Astrocyte of the spinal cord (primary cell): ENCODE measurements around the gene SEPTIN8.

Experiments
- DNase-seq: peaks from one replicate; pipeline ENCODE4 v3.0.0; 2011; ENCODE audit warnings: low read depth, low spot score
- H3K4me3 ChIP-seq: 2 replicates; pipeline ENCODE4 v1.5.1; 2011; ENCODE audit warnings: low read depth, mild to moderate bottlenecking, low read length, moderate library complexity
- in situ Hi-C: cut with HindIII; loops from 2 replicates; pipeline ENCODE4 v1.10.0; 2017; ENCODE audit warnings: low sequenced_read_pairs
- TF ChIP-seq, protein P1 (sequence below): IDR thresholded peaks from 2 replicates; pipeline ENCODE4 v1.5.1; 2012; ENCODE audit warnings: low read depth, mild to moderate bottlenecking, low read length, inconsistent platforms

SEPTIN8 gene

DNA sequence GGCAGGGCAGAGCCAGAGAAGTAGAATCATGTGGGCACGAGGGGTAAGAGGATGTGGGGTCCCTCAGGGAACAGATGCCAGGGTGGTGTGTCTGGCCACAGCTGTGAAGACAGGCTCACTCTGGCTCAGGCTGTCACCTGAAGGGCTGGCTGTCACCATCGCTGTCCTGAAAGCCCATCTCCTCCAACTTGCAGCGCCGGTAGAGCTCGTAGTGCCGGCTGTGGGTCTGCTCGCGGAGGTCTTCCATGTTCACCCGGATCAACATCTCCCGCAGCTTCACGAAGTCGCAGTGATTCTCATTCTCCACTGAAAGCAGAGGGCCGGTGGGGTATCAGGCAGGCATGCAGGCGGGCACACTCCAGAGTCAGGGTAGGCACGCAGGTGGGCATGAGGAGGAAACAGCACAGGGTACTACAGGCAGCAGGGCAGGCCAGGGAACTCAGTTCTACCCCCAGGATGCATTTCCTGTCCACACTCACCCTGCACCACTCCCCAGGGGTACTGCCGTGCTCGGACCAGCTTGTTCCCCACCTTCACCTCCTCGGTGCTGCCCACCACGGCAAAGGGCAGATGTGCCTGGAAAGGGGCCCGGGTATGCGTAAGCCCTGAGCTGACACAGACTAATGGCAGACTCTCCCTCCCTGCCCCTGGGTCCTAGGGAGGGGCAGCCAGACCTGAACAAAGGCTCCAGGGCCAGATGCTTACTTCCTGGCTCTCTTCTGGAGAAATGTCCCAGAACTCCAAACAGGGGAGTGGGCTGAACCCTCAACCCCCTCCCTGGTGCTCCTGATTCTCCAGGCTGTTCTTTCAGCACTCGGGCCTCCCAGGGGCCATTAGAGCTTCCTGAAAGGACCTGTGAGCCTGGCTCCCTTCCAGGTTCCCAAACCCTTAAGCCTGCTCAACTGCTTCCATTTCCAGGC lies 15.5 kb downstream of the SEPTIN8 start:
- H3K4me3 ChIP-seq: no peak overlapping the region
- in situ Hi-C loops: no loop called here
- no peak for DNase-seq
- TF ChIP-seq, protein P1, sequence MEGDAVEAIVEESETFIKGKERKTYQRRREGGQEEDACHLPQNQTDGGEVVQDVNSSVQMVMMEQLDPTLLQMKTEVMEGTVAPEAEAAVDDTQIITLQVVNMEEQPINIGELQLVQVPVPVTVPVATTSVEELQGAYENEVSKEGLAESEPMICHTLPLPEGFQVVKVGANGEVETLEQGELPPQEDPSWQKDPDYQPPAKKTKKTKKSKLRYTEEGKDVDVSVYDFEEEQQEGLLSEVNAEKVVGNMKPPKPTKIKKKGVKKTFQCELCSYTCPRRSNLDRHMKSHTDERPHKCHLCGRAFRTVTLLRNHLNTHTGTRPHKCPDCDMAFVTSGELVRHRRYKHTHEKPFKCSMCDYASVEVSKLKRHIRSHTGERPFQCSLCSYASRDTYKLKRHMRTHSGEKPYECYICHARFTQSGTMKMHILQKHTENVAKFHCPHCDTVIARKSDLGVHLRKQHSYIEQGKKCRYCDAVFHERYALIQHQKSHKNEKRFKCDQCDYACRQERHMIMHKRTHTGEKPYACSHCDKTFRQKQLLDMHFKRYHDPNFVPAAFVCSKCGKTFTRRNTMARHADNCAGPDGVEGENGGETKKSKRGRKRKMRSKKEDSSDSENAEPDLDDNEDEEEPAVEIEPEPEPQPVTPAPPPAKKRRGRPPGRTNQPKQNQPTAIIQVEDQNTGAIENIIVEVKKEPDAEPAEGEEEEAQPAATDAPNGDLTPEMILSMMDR: no peak

DNA sequence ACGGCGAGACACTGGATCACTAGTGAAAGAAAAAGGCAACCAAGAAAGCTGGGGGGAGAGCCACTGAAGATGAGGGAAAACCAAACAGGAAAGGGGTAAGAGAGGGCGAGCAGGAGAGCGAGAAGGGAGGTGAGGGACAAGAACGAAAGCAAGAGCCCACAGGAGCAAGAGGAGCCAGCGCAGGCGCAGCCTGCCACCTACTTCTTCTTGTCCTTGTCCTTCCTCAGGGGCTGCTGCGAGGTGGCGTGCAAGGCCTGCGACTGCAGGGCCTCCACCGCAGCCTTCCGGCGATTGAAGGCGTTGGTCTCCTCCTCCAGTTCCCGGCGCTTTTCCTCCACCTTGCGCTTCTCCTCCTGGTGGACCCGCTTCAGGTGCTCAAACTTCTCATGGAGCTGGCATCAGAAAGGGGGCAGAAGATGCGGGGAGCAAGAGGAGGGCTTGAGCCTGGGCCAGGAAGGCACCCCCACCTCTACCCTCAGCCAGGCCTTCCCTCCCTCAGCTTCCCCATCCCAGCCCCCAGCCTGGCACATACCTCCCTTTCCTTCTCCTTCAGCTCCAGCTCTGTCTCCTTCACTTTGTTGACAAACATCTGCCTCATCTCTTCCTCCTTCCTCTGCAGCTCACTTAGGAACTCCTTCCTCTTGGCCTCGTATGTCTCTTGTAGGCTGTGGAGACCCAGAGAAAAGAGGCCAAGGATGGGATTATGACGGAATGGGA lies 16.3 kb downstream of the SEPTIN8 start:
- no peak overlapping the region for H3K4me3 ChIP-seq
- no peak for DNase-seq
- TF ChIP-seq, protein P1: no peak
- in situ Hi-C loops: no loop called here

DNA sequence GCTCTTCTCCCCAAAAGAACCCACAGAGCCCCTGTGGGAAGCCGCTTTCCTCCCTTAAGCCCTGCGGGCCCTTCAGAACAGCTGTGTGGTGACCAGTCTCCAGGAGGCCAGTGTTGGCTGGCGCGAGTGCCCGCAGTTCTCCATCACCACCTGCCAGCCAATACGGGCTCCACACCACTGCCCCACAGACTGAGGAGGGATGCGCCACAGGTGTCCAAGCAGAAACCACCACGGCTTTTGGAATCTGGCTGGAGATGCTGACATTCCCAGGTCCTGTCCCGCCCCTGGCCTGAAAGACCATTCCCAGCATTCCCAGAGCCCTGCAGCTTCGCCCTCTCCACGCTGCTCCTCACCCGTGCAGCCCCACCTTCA lies 17.0 kb downstream of the SEPTIN8 start:
- in situ Hi-C loops: no loop called here
- H3K4me3 ChIP-seq: no peak overlapping the region
- no peak for DNase-seq
- TF ChIP-seq, protein P1: no peak

- no peak overlapping the region for H3K4me3 ChIP-seq
- in situ Hi-C loops: no loop called here
- DNase-seq: no peak
- TF ChIP-seq, protein P1: no peak
Observed at GRCh38 chr5:132759114-132760048, 17.7 kb downstream of the SEPTIN8 start.

DNA sequence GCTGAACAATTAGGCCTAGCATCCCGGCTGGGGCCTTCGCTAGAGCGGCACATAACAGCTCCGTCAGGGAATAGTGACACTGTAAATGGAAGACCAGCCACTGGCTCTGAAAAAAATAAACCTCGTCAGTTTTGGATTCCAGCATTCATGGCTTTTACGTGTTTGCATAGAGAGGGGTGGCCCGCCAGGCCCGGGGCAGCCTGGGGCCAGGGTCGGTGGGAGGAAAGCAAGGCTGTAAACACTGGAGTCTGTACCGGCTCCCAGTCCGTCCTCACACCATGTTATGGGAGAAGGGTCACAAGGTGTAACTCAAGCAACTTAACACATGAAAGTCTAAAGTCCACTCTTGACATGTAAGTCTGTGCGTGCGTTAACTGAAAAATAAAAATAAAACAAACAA lies 18.6 kb downstream of the SEPTIN8 start:
- no peak for DNase-seq
- in situ Hi-C loops: no loop called here
- TF ChIP-seq, protein P1: no peak
- no peak overlapping the region for H3K4me3 ChIP-seq

GRCh38 chr5:132756542-132756941 lies 20.5 kb downstream of the SEPTIN8 start:
- TF ChIP-seq, protein P1: no peak
- H3K4me3 ChIP-seq: no peak overlapping the region
- no peak for DNase-seq
- in situ Hi-C loops: no loop called here
